ENCODE data around the gene KLF17.
A peak's percentile ranks its signal among the peaks of the same experiment; 100 is the strongest.

Gene KLF17

GRCh38 chr1:44118682-44119081, at the start of gene KLF17:
Gene KLF17, plus strand, starts transcription at chr1:44118821. Its CDS starts 87 bp downstream, at chr1:44118908.
- no peak for DNase-seq (ENCODE audit: low read depth)
- H3K4me3 ChIP-seq (ENCODE audit: low read depth, low read length): no peak within 1 kb of the TSS
- TF ChIP-seq CTCF (conservative IDR thresholded peaks at IDR 0.05; ENCODE audit: low read depth, low read length): no peak

- H3K4me3 ChIP-seq (ENCODE audit: low read depth, low read length): no peak overlapping the region
- TF ChIP-seq CTCF (conservative IDR thresholded peaks at IDR 0.05; ENCODE audit: low read depth, low read length): no peak
- DNase-seq (ENCODE audit: low read depth): no peak
Measured at GRCh38 chr1:44071461-44071860, 47.2 kb upstream of the KLF17 start.

- H3K4me3 ChIP-seq (ENCODE audit: low read depth, low read length): no peak overlapping the region
- peak; percentile 89 for DNase-seq (ENCODE audit: low read depth)
- no peak for TF ChIP-seq CTCF (conservative IDR thresholded peaks at IDR 0.05; ENCODE audit: low read depth, low read length)
Measured at GRCh38 chr1:44072204-44072603, 46.4 kb upstream of the KLF17 start.

GRCh38 chr1:44072821-44073220, 45.8 kb upstream of the KLF17 start:
- no peak for TF ChIP-seq CTCF (conservative IDR thresholded peaks at IDR 0.05; ENCODE audit: low read depth, low read length)
- no peak overlapping the region for H3K4me3 ChIP-seq (ENCODE audit: low read depth, low read length)
- no peak for DNase-seq (ENCODE audit: low read depth)

- H3K4me3 ChIP-seq (ENCODE audit: low read depth, low read length): no peak overlapping the region
- no peak for TF ChIP-seq CTCF (conservative IDR thresholded peaks at IDR 0.05; ENCODE audit: low read depth, low read length)
- DNase-seq (ENCODE audit: low read depth): no peak
Measured at GRCh38 chr1:44073528-44073927, 45.1 kb upstream of the KLF17 start.

- DNase-seq (ENCODE audit: low read depth): no peak
- TF ChIP-seq CTCF (conservative IDR thresholded peaks at IDR 0.05; ENCODE audit: low read depth, low read length): no peak
- H3K4me3 ChIP-seq (ENCODE audit: low read depth, low read length): no peak overlapping the region
Measured at GRCh38 chr1:44074415-44074814, 44.2 kb upstream of the KLF17 start.

GRCh38 chr1:44076066-44076465, 42.6 kb upstream of the KLF17 start:
- no peak for TF ChIP-seq CTCF (conservative IDR thresholded peaks at IDR 0.05; ENCODE audit: low read depth, low read length)
- H3K4me3 ChIP-seq (ENCODE audit: low read depth, low read length): no peak overlapping the region
- no peak for DNase-seq (ENCODE audit: low read depth)
